Dermis blood vessel endothelial cell (primary cell): ENCODE results near the gene ABCD3. TPM values are rescaled to one million over a fixed set of nuclear protein-coding genes. Genes with fewer than 3 reads are reported as not detected.
A peak's percentile ranks its signal among the peaks of the same experiment; 100 is the strongest.
"Not testable (repeated sequence)": the region's sequence is repeated elsewhere in the genome, so short reads cannot be mapped to it uniquely, and the experiment has no call there.

ENCODE experiments used
- DNase-seq: peaks from one replicate; pipeline ENCODE4 v3.0.0; 2010
- total RNA-seq: library from RNA; depleted of rRNA; stranded (reverse); fragments of >200 nt; gene quantifications from 2 replicates; pipeline ENCODE4 v1.2.3, GENCODE V29; 2014

Gene ABCD3
- total RNA-seq, 1 donor from 2014 or later, result 36.9 TPM

DNA sequence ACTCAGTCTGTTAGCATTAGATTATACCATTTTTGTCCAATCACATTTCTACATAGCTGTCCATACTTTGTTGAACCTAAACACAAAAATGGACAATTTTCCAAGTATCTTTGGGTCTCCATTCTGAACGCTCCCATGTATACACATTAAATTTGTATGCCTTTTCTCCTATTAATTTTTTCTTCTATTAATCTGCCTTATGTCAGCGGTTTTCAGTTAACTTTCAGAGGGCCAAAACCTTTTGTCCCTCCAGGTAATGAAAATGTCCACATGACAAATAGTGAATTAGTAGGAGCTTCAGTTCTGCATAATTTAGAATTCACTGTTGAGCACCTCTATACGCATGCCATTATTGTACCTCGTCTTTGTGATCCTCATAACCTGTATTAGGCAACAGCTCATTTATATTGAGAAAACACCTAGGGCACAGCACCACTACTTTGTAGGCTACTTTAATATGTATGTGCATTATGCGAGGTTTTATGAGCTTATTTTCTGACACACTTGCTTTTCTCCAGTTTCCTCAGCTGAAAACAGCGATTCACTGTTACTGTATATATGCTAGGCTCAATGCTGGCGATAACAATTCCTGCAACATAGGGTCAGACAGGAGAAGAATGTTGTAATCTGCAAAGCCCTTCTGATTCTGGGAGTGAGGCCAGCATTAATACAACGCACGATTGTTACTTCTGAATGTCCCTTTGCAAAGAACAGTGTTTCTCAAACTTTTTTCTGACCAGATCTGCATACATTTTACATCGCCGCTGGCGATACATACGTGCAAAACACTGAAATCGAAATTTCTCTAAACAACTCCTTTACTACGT is 1.1 kb upstream of the ABCD3 start:
- DNase-seq, result peak; percentile 64

DNA sequence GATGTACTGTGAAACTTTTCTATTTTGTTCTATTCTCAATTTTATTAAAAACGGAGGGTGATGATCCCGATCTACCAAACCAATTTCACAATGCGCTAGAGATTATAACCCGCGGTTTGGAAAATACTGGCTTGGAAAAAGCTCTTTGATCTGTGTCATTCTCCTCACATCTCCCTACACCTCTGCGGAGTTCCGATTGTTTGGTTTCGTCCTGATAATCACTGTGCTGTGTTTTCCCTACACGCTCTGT is 536 bp upstream of the ABCD3 start:
- no peak for DNase-seq

DNA sequence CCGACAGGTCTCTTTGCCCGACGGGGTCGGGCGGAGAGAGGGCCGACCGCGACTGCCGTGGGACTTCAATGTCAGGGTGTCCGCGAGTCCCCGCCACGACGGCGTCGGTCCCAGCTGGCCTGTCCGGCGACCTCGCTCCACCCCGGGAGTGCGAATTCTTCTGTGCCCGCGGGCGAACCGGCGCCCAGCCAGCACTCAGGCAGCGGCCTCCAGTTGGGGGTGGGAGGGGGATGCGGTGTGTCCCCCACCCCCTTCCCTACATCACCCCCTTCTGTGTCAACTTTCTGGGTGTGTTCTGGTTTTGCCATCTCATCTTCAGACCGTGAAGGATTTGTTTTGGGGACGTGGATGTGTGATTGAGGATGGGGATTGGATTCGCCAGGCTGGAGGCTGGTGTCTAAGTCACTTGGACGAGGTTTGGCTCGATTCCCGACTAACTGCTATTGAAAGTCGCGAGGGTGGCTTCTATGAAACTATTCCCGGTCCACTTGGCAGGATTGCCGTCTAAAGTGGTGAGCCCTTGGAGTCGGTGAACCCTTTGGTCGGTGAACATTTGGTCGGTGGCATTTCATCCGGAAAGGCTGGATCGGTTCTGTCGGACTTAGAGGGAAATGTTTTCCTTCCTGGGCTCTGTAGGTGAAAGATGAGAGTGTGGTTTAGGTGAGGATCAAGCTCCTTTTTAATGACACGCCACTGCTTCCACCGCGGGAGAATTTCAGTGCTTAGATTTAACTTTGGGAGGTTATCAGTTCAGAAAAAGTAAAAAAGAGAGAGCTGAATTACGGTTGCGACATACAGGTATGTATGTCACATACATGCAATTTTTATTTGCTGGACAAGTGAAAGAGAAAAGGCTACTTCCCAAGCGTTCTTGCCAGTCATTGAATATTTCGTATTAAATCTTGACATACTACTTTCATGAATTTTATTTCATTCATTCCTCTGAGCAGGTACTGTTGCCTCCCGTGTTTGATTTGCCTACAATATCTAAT is 771 bp downstream of the ABCD3 start:
- peak; percentile 58 for DNase-seq

DNA sequence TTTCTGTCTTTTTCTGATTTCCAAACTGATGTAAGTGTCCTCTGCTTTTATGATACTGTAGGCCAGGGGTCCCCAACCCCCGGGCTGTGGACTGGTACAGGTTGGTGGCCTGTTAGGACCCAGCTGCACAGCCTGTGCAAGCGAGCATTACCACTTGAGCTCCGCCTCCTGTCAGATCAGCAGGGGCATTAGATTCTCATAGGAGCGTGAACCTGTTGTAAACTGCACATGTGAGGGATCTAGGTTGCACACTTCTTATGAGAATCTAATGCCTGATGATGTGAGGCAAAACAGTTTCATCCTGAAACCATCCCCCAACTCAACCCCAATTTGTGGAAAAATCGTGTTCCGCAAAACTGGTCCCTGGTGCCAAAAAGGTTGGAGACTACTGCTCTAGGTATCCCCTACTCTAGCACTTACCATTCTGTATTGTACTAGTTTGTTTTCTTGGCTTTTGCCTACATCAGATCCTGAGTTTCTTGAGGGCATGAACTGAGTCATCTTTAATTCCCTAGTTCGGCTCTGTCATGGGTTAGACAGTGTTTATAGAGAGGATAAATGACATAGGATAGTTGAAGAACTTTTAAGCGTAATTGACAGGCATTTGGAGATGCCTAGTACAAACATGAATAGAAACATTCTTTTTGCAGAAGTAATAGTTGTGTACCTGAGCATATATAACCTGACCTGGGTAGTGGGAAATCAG is 4.1 kb downstream of the ABCD3 start:
- DNase-seq, result no peak

GRCh38 chr1:94425821-94426484 is 7.8 kb downstream of the ABCD3 start:
- no peak for DNase-seq

- not testable (repeated sequence) for DNase-seq
Measured at GRCh38 chr1:94426485-94426870, 8.3 kb downstream of the ABCD3 start.

DNA sequence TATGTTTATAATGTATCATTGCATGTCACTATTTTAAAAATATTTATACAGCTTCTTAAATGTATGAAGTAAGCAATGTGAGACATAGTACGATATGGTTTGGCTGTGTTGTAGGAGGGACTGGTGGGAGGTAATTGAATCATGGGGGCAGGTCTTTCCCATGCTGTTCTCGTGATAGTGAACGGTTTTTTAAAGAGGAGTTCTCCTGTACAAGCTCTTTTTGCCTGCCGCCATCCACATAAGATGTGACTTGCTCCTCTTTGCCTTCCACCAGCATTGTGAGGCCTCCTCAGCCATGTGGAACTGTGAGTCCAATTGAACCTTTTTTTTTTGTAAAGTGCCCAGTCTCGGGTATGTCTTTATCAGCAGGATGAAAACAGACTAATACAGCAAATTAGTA is 10.3 kb downstream of the ABCD3 start:
- DNase-seq, result no peak

DNA sequence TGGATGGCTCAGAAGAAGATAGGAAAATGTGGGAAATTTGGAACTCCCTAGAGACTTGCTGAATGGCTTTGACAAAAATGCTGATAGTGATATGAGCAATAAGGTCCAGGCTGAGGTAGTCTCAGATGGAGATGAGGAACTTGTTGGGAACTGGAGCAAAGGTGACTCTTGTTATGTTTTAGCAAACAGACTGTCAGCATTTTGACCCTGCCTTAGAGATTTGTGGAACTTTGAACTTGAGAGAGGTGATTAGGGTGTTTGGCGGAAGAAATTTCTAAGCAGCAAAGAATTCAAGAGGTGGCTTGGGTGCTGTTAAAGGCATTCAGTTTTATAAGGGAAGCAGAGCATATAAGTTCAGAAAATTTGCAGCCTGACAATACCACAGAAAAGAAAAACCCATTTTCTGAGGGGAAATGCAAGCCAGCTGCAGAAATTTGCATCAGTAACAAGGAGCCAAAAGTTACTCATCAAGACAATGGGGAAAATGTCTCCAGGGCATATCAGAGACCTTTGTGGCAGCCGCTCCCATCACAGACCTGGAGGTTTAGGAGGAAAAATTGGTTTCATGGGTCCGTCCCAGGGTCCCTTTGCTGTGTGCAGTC is 10.8 kb downstream of the ABCD3 start:
- not testable (repeated sequence) for DNase-seq

DNA sequence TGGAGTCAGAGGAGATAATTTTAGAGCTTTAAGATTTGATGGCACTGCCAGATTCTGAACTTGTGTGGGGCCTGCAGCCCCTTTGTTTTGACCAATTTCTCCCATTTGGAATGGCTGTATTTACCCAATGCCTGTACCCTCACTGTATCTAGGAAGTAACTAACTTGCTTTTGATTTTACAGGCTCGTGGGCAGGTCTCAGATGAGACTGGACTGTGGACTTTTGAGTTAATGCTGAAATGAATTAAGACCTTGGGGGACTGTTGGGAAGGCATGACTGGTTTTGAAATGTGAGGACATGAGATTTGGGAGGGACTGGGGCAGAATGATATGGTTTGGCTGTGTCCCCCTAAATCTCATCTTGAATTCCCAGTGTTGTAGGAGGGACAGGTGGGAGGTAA is 11.9 kb downstream of the ABCD3 start:
- not testable (repeated sequence) for DNase-seq

DNA sequence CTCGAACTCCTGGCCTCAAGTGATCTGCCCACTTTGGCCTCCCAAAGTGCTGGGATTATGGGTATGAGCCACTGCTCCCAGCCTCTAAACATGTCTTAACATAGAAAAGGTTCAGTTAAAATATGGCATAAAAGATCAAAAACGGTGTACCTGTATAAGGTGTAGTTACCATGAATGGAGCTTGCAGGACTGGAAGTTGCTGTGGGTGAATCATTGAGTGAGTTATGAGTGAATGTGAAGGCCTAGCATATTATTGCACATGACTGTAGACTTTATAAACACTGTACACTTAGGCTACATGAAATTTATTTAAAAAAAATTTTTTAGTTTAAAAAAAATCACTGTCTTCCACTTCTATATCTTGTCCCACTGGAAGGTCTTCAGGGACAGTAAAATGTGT is 15.7 kb downstream of the ABCD3 start:
- DNase-seq, result no peak

- DNase-seq, result no peak
Measured at GRCh38 chr1:94434365-94435045, 16.3 kb downstream of the ABCD3 start.

DNA sequence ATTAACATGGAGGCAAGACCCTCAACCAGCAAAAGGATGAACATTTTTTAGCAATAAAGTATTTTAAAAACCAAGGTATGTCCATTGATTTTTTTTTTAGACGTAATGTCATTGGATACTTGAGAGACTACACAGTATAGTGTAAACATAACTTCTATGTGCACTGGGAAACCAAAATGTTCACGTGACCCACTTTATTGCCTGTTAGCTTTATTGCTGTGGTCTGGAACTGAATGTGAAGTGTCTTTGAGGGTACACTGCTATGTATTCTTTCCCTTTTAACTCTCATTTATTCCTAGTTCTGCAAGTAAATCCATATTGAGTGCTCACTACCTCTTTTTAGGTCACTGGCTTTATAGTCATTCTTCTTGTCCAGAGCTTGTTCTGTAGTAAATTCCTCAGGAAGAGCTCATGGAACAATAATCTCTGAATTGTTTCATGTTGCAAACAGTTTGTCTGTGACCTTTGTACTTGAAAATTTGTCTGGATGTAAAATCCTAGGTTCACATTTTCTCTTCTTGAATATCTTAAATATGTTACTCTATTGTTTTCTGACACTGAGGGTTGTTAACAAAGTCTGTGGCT is 20.6 kb downstream of the ABCD3 start:
- peak; percentile 12 for DNase-seq

DNA sequence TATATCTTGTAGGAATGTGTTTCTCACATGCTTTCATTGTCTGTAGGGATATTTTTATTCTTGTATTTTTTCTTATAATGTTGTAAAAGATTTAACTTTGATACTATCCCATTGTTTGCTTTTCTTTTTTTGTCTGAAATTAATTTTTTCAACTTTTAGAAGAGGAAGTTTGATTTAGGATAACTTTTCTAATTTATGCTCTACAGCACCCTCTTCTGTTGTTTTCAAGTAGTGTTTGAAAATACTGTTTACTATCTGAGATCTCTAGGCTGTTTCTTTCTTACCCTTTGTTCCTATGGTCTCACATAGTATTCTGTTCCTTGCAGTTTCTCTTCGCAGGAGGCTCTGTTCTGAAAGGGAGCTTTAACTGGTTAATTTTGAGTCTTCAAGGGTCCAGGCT is 21.9 kb downstream of the ABCD3 start:
- DNase-seq, result no peak

DNA sequence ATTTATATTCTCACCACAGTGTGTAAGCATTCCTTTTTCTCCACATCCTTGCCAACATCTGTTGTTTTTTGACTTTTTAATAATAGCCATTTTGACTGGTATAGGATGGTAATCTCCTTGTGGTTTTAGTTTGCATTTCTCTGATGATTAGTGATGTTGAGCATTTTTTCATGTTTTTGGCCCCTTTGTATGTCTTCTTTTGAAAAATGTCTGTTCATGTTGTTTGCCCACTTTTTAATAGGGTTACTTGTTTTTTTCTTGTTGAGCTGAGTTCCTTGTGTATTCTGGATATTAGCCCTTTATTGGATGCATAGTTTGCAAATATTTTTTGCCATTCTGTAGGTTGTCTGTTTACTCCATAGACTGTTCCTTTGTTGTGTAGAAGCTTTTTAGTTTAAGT is 24.9 kb downstream of the ABCD3 start:
- DNase-seq, result not testable (repeated sequence)

GRCh38 chr1:94444819-94445218 is 26.6 kb downstream of the ABCD3 start:
- DNase-seq, result not testable (repeated sequence)

DNA sequence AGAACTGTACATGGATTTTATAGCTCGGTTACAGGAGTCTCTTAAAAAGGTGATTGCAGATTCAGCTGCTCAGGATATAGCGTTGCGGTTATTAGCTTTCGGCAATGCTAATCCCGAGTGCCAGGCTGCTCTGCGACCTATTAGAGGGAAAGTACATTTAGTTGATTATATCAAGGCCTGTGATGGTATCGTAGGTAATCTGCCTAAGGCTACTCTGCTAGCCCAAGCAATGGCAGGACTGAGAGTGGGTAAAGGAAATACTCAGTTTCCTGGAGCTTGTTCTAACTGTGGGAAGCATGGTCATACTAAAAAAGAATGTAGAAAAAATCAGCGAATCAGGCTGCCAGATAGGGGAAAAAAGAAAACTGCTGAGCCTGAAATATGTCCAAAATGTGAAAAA is 27.5 kb downstream of the ABCD3 start:
- not testable (repeated sequence) for DNase-seq

- not testable (repeated sequence) for DNase-seq
Measured at GRCh38 chr1:94446177-94446576, 28.0 kb downstream of the ABCD3 start.

DNA sequence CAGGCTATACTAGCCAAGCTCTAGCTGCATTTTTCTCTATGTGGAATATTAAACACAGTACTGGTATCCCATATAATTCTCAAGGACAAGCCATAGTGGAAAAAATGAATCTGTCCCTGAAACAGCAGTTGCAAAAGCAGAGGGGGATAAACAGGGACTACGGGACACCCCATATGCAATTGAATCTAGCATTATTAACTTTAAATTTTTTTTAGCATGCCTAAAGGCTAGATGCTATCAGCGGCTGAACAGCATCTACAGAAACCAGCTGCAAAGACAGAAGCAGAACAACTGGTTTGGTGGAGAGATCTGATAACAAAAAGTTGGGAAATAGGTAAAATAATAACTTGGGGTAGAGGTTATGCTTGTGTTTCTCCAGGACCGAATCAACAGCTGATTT is 30.6 kb downstream of the ABCD3 start:
- DNase-seq, result not testable (repeated sequence)

DNA sequence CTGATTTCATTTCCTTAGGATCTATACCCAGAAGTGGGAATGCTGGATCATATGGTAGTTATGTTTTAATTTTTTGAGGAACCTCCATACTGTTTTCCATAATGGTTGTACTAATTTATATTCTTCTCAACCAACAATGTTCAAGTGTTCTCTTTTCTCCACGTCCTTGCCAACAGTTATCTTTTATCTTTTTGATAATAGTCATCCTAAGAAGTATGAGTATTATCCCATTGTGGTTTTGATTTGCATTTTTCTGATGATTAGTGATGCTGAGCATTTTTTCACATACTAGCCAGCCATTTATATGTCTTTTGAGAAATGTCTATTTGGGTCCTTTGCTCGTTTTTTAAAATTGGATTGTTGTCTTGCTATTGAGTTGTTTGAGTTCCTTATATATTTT is 38.5 kb downstream of the ABCD3 start:
- DNase-seq, result no peak

- no peak for DNase-seq
Measured at GRCh38 chr1:94462606-94463005, 44.4 kb downstream of the ABCD3 start.
